Heart left ventricle (tissue), 13 donors: ENCODE data around the gene FBXL14.

Experiments
- CTCF ChIP-seq, 12 donors: fragments of 200-600 bp; sonication (generic) in 4 of 12; IDR thresholded peaks; one replicate each; pipeline versions ENCODE4 v1.5.0 to v1.8.0; 2018 to 2022; ENCODE audit warnings: antibody characterized with exemption in 12 of 12, mild to moderate bottlenecking in 5 of 12
- POLR2A ChIP-seq, 2 donors: fragments of 450-650 bp; IDR thresholded peaks; one replicate each; pipeline ENCODE4 v1.6.1; 2017; ENCODE audit warnings: antibody characterized with exemption in 2 of 2, mild to moderate bottlenecking in 2 of 2, moderate library complexity in 2 of 2
- donor health status: ischemic (EF 13 %, LVEDD 7.1; RV severe dilation, severe dysfunction).
- donor health status: DM: no; HTN: yes; CAD: no.
- donor health status: DM: no; HTN: no; CAD: no.
- donor health status: ischemic (EF 25% LVEDD 6.9; RV normal size, moderate dysfunction).
- donor health status: ischemic (EF 25% LVEDD 5.7; RV mildly dilated, moderate dysfunction).
- donor health status: ischemic (EF 35%, LVEDD 5.7; RV mildly dilated, moderate dysfunction).
- donor health status: nonischemic (EF 11% LVEDD 7.7; RV severe dilation, severe dysfunction).
- donor health status: DM: yes; HTN: yes; CAD: no.
- donor health status: PGD.
- donor health status: ischemic (EF 29% LVEDD 5.4; RV normal size, mild dysfunction).
- donor health status: nonischemic (EF 23%, LVEDD 6.1; RV moderate dilation, normal function).

- TF ChIP-seq POLR2A (IDR thresholded peaks at IDR 0.05): no peak
- no peak for TF ChIP-seq CTCF (IDR thresholded peaks at IDR 0.05)
These were observed 59.6 kb downstream of the FBXL14 start for GRCh38 chr12:1534748-1535147.
